IPS-15b (cell line): Measurements from ENCODE around the gene MRGPRD.

Experiments
- H3K27me3 ChIP-seq: one replicate; pipeline ENCODE4 v1.6.1; 2013; ENCODE audit warnings: low read length; ENCODE audit not compliant: control insufficient read depth, insufficient read depth
- H3K36me3 ChIP-seq: one replicate; pipeline ENCODE4 v1.6.1; 2013; ENCODE audit warnings: low read length; ENCODE audit not compliant: control insufficient read depth, insufficient read depth
- H3K4me1 ChIP-seq: one replicate; pipeline ENCODE4 v1.6.1; 2013; ENCODE audit warnings: mild to moderate bottlenecking, low read length; ENCODE audit not compliant: control insufficient read depth, insufficient read depth
- H3K4me3 ChIP-seq: one replicate; pipeline ENCODE4 v1.5.1; 2013; ENCODE audit warnings: low read depth, low read length
- H3K9ac ChIP-seq: one replicate; pipeline ENCODE4 v1.6.1; 2013; ENCODE audit warnings: low read depth, mild to moderate bottlenecking, low read length
- H3K9me3 ChIP-seq: one replicate; pipeline ENCODE4 v1.6.1; 2013; ENCODE audit warnings: mild to moderate bottlenecking, low read length; ENCODE audit not compliant: control insufficient read depth, insufficient read depth

MRGPRD gene

GRCh38 chr11:69012092-69013008 is 31.6 kb upstream of the MRGPRD start:
- peaks cover 7% of the 10 kb centered on the region for H3K36me3 ChIP-seq
- H3K4me3 ChIP-seq: peak overlapping the region; percentile 55
- H3K9me3 ChIP-seq: no peaks in the 10 kb centered on the region
- H3K9ac ChIP-seq: peak overlapping the region; percentile 70
- H3K27me3 ChIP-seq: no peaks in the 10 kb centered on the region
- peaks cover 18% of the 10 kb centered on the region for H3K4me1 ChIP-seq

DNA sequence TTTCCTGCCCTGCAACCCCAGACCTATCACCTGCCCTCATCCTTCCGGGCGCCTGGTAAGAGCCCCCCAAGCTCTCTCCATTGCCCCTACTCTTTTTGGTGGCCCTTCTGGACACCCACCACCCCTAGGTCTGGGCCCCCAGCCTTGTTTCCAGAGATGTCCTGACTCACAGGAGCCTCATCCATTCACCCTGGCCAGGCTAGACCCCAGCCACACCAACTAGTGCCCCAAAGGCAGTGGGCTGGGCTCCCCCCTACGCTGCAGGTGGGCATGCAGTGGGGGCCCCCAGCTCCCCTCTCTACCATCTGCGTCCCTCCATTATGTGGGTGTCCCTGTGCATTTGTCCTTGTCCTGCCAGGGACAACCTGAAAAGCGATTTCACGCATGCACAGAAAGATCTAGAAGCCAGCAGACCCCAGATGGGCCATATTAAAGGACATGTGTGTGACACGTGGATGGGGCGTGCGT is 30.9 kb upstream of the MRGPRD start:
- Histone ChIP-seq H3K4me3 (peak overlapping the region; percentile 36), H3K27me3 (no peaks in the 10 kb centered on the region), H3K4me1 (peaks cover 18% of the 10 kb centered on the region), H3K9ac (no peak overlapping the region), H3K9me3 (no peaks in the 10 kb centered on the region), H3K36me3 (peaks cover 7% of the 10 kb centered on the region)

GRCh38 chr11:69010964-69011623 is 30.3 kb upstream of the MRGPRD start:
- Histone ChIP-seq H3K9ac (no peak overlapping the region), H3K36me3 (peaks cover 7% of the 10 kb centered on the region), H3K9me3 (no peaks in the 10 kb centered on the region), H3K27me3 (no peaks in the 10 kb centered on the region), H3K4me1 (peaks cover 18% of the 10 kb centered on the region), H3K4me3 (peak overlapping the region; percentile 39)

- no peaks in the 10 kb centered on the region for H3K9me3 ChIP-seq
- no peaks in the 10 kb centered on the region for H3K27me3 ChIP-seq
- H3K36me3 ChIP-seq: peaks cover 8% of the 10 kb centered on the region
- no peak overlapping the region for H3K9ac ChIP-seq
- peaks cover 18% of the 10 kb centered on the region for H3K4me1 ChIP-seq
- peak overlapping the region; percentile 39 for H3K4me3 ChIP-seq
Observed at GRCh38 chr11:69010361-69010891, 29.6 kb upstream of the MRGPRD start.

- H3K4me3 ChIP-seq: no peak overlapping the region
- H3K36me3 ChIP-seq: peaks cover 15% of the 10 kb centered on the region
- no peaks in the 10 kb centered on the region for H3K9me3 ChIP-seq
- H3K9ac ChIP-seq: no peak overlapping the region
- no peaks in the 10 kb centered on the region for H3K27me3 ChIP-seq
- H3K4me1 ChIP-seq: peaks cover 17% of the 10 kb centered on the region
Observed at GRCh38 chr11:69009441-69010211, 28.8 kb upstream of the MRGPRD start.

- Histone ChIP-seq H3K9me3 (no peaks in the 10 kb centered on the region), H3K9ac (no peak overlapping the region), H3K4me1 (peaks cover 12% of the 10 kb centered on the region), H3K4me3 (no peak overlapping the region), H3K27me3 (no peaks in the 10 kb centered on the region), H3K36me3 (peaks cover 17% of the 10 kb centered on the region)
Observed at GRCh38 chr11:69008737-69009440, 28.1 kb upstream of the MRGPRD start.

DNA sequence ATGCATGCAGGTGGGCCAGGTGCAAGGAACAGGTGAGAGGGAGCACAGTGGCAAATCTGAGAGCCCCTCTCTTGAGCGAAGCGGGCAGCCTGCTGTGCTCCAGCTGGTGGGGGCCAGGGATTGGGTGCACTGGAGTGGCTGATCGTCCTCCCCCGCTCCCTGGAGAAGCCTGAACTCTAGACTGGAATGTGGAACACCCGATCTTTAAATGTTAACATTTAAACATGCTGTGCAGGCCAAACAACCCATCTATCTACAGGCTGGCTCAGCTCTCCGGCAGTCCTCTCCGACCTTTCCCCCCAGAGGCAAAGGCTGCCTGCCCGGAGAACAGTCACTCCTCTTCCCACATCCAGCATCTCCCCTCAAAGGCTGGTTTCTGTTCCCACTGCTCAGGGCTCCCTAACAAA is 27.2 kb upstream of the MRGPRD start:
- H3K9ac ChIP-seq: no peak overlapping the region
- H3K4me3 ChIP-seq: no peak overlapping the region
- peaks cover 12% of the 10 kb centered on the region for H3K4me1 ChIP-seq
- no peaks in the 10 kb centered on the region for H3K9me3 ChIP-seq
- no peaks in the 10 kb centered on the region for H3K27me3 ChIP-seq
- peaks cover 17% of the 10 kb centered on the region for H3K36me3 ChIP-seq

DNA sequence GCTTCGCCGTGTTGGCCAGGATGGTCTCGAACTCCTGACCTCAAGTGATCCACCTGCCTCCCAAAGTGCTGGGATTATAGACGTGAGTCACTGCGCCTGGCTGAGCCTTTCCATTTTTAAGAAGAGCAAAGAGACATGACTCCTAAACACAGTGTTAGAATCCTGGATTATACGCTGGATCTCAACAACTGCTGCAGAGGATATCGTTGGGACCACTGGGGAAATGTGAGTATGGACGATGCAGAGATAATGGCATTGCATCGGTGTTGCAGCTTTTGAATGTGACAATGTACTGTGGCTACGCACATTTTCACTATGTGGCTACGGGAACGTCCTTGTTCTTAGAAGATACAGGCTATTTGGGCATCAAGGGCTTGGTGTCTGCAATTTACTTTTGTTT is 26.0 kb upstream of the MRGPRD start:
- H3K9ac ChIP-seq: no peak overlapping the region
- no peaks in the 10 kb centered on the region for H3K9me3 ChIP-seq
- H3K4me1 ChIP-seq: peaks cover 9% of the 10 kb centered on the region
- no peaks in the 10 kb centered on the region for H3K27me3 ChIP-seq
- H3K4me3 ChIP-seq: no peak overlapping the region
- H3K36me3 ChIP-seq: peaks cover 17% of the 10 kb centered on the region

DNA sequence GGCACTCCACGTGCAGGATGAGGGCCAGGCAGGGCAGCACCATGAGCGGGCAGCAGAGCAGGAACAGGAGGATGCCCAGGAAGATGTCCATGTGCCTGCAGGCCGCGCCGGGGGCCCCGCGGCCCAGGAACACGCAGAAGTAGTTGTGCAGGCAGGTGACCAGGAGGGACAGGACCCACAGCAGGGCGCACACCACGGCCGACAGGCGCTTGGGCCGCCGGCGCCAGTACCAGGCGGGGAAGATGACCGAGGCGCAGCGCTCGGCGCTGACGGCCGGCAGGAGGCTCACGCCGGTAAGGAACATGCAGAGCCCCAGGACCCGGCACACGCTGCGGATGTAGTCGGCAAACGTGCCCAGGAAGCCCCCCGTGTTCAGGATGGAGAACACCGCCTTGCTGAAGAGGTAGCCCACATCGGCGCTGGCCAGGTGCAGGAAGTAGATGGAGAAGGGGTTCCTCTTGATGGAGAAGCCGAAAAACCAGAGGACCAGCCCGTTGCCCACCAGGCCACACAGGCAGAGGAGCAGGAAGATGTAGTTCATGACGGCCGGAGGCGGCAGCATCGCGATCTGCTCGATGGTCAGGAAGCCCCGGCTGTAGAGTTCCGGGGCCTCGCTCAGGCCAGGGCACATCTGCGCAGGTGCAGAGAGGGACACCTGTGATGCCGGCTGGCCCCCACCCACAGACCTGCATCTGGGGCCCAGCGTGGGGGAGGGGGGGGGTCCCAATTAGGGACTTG is 25.0 kb upstream of the MRGPRD start:
- H3K4me3 ChIP-seq: no peak overlapping the region
- peaks cover 9% of the 10 kb centered on the region for H3K4me1 ChIP-seq
- H3K9ac ChIP-seq: no peak overlapping the region
- H3K9me3 ChIP-seq: no peaks in the 10 kb centered on the region
- no peaks in the 10 kb centered on the region for H3K27me3 ChIP-seq
- peaks cover 17% of the 10 kb centered on the region for H3K36me3 ChIP-seq

DNA sequence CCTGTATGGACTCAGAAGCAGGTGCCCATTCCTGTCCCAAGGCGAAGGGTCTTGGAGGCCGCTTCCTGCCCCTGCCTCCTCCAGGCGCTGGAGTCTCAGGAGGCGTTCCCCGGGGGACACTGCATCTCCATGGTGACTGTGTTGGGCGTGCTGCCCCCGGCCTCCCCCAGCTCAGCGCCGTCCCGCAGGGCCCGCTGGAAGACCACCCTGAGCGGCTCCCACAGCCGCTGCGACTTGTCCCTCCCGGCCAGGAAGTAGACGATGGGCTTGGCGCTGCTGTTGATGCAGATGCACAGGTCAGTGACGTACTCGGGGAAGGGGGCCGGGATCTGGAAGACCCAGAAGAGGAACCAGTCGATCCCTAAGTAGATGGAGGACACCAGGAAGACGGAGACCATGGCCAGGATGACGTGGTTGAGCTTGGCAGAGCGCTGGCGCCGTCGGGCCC is 24.4 kb upstream of the MRGPRD start:
- H3K9ac ChIP-seq: no peak overlapping the region
- H3K4me3 ChIP-seq: no peak overlapping the region
- no peaks in the 10 kb centered on the region for H3K27me3 ChIP-seq
- H3K4me1 ChIP-seq: peaks cover 6% of the 10 kb centered on the region
- peaks cover 17% of the 10 kb centered on the region for H3K36me3 ChIP-seq
- no peaks in the 10 kb centered on the region for H3K9me3 ChIP-seq
